GM19324 (cell line): Measurements from ENCODE around the gene GRK1.
A peak's percentile ranks its signal among the peaks of the same experiment; 100 is the strongest.

Experiments
- ATAC-seq: cut with Tn5 transposase; IDR thresholded peaks from one replicate; pipeline ENCODE4 v1.9.1; 2021; ENCODE audit warnings: mild to moderate bottlenecking, moderate library complexity; ENCODE audit not compliant: unreplicated experiment, low FRiP score

The GRK1 gene

GRCh38 chr13:113660066-113660465 lies 7.0 kb upstream of the GRK1 start:
- ATAC-seq, result no peak

GRCh38 chr13:113661509-113661908 lies 5.5 kb upstream of the GRK1 start:
- no peak for ATAC-seq

GRCh38 chr13:113663934-113664333 lies 3.1 kb upstream of the GRK1 start:
- no peak for ATAC-seq

- no peak for ATAC-seq
Measured at GRCh38 chr13:113664751-113665596, 2.0 kb upstream of the GRK1 start.

- no peak for ATAC-seq
Measured at GRCh38 chr13:113665597-113666328, 1.3 kb upstream of the GRK1 start.

GRCh38 chr13:113666329-113666670 lies 719 bp upstream of the GRK1 start:
- ATAC-seq, result no peak

GRCh38 chr13:113667771-113668490 lies 912 bp downstream of the GRK1 start:
- no peak for ATAC-seq

- ATAC-seq, result no peak
Measured at GRCh38 chr13:113668491-113668971, 1.5 kb downstream of the GRK1 start.

- no peak for ATAC-seq
Measured at GRCh38 chr13:113669231-113669754, 2.3 kb downstream of the GRK1 start.

- ATAC-seq, result no peak
Measured at GRCh38 chr13:113669755-113670341, 2.8 kb downstream of the GRK1 start.

- ATAC-seq, result no peak
Measured at GRCh38 chr13:113670541-113670940, 3.5 kb downstream of the GRK1 start.

- ATAC-seq, result no peak
Measured at GRCh38 chr13:113671066-113672001, 4.3 kb downstream of the GRK1 start.

- ATAC-seq, result no peak
Measured at GRCh38 chr13:113672002-113672651, 5.1 kb downstream of the GRK1 start.

- ATAC-seq, result no peak
Measured at GRCh38 chr13:113722921-113723320, 55.9 kb downstream of the GRK1 start.

- ATAC-seq, result no peak
Measured at GRCh38 chr13:113723410-113724015, 56.5 kb downstream of the GRK1 start.

GRCh38 chr13:113724016-113724758 lies 57.2 kb downstream of the GRK1 start:
- no peak for ATAC-seq

- ATAC-seq, result peak; percentile 79
Measured at GRCh38 chr13:113724780-113725315, 57.8 kb downstream of the GRK1 start.
